ENCODE measurements around the gene PSME2. TPM values are rescaled to one million over a fixed set of nuclear protein-coding genes. Genes with fewer than 3 reads are reported as not detected.
A peak's percentile ranks its signal among the peaks of the same experiment; 100 is the strongest.

Gene PSME2
- total RNA-seq, 2 donors from 2014 or later: 369 to 376 TPM

- Mint-ChIP-seq H3K27me3 (ENCODE audit: low read depth) (no peaks in the 10 kb centered on the region), H3K27ac (peak overlapping the region; percentile 7), H3K9me3 (no peaks in the 10 kb centered on the region), H3K36me3 (ENCODE audit: insufficient read depth in 2 of 2) (peaks cover 14% of the 10 kb centered on the region in 2 donors), H3K4me3 (no peak overlapping the region), H3K4me1 (ENCODE audit: low read depth) (peaks cover 20% of the 10 kb centered on the region)
- DNase-seq: no peak
- no peak for ATAC-seq (replicated peaks in 1 of 2)
These were observed 10.4 kb upstream of the PSME2 start for GRCh38 chr14:24156840-24157239.

GRCh38 chr14:24155100-24155499 is 8.7 kb upstream of the PSME2 start:
- H3K27ac Mint-ChIP-seq: no peak overlapping the region
- H3K4me1 Mint-ChIP-seq (ENCODE audit: low read depth): peaks cover 9% of the 10 kb centered on the region
- H3K36me3 Mint-ChIP-seq (ENCODE audit: insufficient read depth in 2 of 2): peaks cover 17 to 19% of the 10 kb centered on the region in 2 donors
- H3K9me3 Mint-ChIP-seq: no peaks in the 10 kb centered on the region
- H3K4me3 Mint-ChIP-seq: no peak overlapping the region
- DNase-seq: no peak
- no peaks in the 10 kb centered on the region for H3K27me3 Mint-ChIP-seq (ENCODE audit: low read depth)
- ATAC-seq (replicated peaks in 1 of 2): no peak

GRCh38 chr14:24151404-24152080 is 5.1 kb upstream of the PSME2 start:
- no peaks in the 10 kb centered on the region for H3K9me3 Mint-ChIP-seq
- DNase-seq (no peak), ATAC-seq (replicated peaks in 1 of 2) (no peak)
- peaks cover 20 to 27% of the 10 kb centered on the region in 2 donors for H3K36me3 Mint-ChIP-seq (ENCODE audit: insufficient read depth in 2 of 2)
- H3K27me3 Mint-ChIP-seq (ENCODE audit: low read depth): no peaks in the 10 kb centered on the region
- peaks cover 23% of the 10 kb centered on the region for H3K4me1 Mint-ChIP-seq (ENCODE audit: low read depth)
- H3K4me3 Mint-ChIP-seq: no peak overlapping the region
- H3K27ac Mint-ChIP-seq: peak overlapping the region; percentile 79

GRCh38 chr14:24150993-24151392 is 4.6 kb upstream of the PSME2 start:
- ATAC-seq (replicated peaks in 1 of 2): no peak
- DNase-seq: no peak
- Mint-ChIP-seq H3K27ac (peak overlapping the region; percentile 40), H3K27me3 (ENCODE audit: low read depth) (no peaks in the 10 kb centered on the region), H3K9me3 (no peaks in the 10 kb centered on the region), H3K4me3 (no peak overlapping the region), H3K4me1 (ENCODE audit: low read depth) (peaks cover 23% of the 10 kb centered on the region), H3K36me3 (ENCODE audit: insufficient read depth in 2 of 2) (peaks cover 20 to 29% of the 10 kb centered on the region in 2 donors)

- H3K9me3 Mint-ChIP-seq: no peaks in the 10 kb centered on the region
- no peak overlapping the region for H3K4me3 Mint-ChIP-seq
- H3K27ac Mint-ChIP-seq: peak overlapping the region; percentile 40
- no peaks in the 10 kb centered on the region for H3K27me3 Mint-ChIP-seq (ENCODE audit: low read depth)
- H3K4me1 Mint-ChIP-seq (ENCODE audit: low read depth): peaks cover 26% of the 10 kb centered on the region
- peaks cover 20 to 27% of the 10 kb centered on the region in 2 donors for H3K36me3 Mint-ChIP-seq (ENCODE audit: insufficient read depth in 2 of 2)
- ATAC-seq (replicated peaks in 1 of 2) (no peak), DNase-seq (no peak)
These were observed 4.2 kb upstream of the PSME2 start for GRCh38 chr14:24150567-24150966.

GRCh38 chr14:24150061-24150460 is 3.7 kb upstream of the PSME2 start:
- H3K9me3 Mint-ChIP-seq: no peaks in the 10 kb centered on the region
- no peak overlapping the region for H3K27ac Mint-ChIP-seq
- no peaks in the 10 kb centered on the region for H3K27me3 Mint-ChIP-seq (ENCODE audit: low read depth)
- DNase-seq (no peak), ATAC-seq (replicated peaks in 1 of 2) (no peak)
- H3K4me3 Mint-ChIP-seq: no peak overlapping the region
- peaks cover 29% of the 10 kb centered on the region for H3K4me1 Mint-ChIP-seq (ENCODE audit: low read depth)
- H3K36me3 Mint-ChIP-seq (ENCODE audit: insufficient read depth in 2 of 2): peaks cover 20 to 23% of the 10 kb centered on the region in 2 donors

- Mint-ChIP-seq H3K36me3 (ENCODE audit: insufficient read depth in 2 of 2) (peaks cover 17 to 26% of the 10 kb centered on the region in 2 donors), H3K27ac (peak overlapping the region; percentile 84), H3K9me3 (no peaks in the 10 kb centered on the region), H3K4me3 (peak overlapping the region; percentile 75 to 99), H3K4me1 (ENCODE audit: low read depth) (peaks cover 35% of the 10 kb centered on the region), H3K27me3 (ENCODE audit: low read depth) (no peaks in the 10 kb centered on the region)
- ATAC-seq (replicated peaks in 1 of 2) (no peak), DNase-seq (no peak)
These were observed 3.0 kb upstream of the PSME2 start for GRCh38 chr14:24149302-24149969.

GRCh38 chr14:24147761-24148428 is 1.5 kb upstream of the PSME2 start:
- H3K36me3 Mint-ChIP-seq (ENCODE audit: insufficient read depth in 2 of 2): peaks cover 23 to 34% of the 10 kb centered on the region in 2 donors
- ATAC-seq (replicated peaks in 1 of 2) (no peak), DNase-seq (no peak)
- H3K9me3 Mint-ChIP-seq: no peaks in the 10 kb centered on the region
- H3K4me1 Mint-ChIP-seq (ENCODE audit: low read depth): peaks cover 51% of the 10 kb centered on the region
- H3K27me3 Mint-ChIP-seq (ENCODE audit: low read depth): no peaks in the 10 kb centered on the region
- H3K4me3 Mint-ChIP-seq: peak overlapping the region; percentile 93 to 99
- H3K27ac Mint-ChIP-seq: peak overlapping the region; percentile 62

GRCh38 chr14:24146978-24147760 is 759 bp upstream of the PSME2 start, which contains the start of gene RNF31:
Gene RNF31, plus strand, starts transcription at chr14:24147498. Its CDS starts 201 bp downstream, at chr14:24147699.
- peaks cover 26 to 35% of the 10 kb centered on the region in 2 donors for H3K36me3 Mint-ChIP-seq (ENCODE audit: insufficient read depth in 2 of 2)
- H3K27ac Mint-ChIP-seq: peak within 1 kb of the TSS; percentile 88
- H3K9me3 Mint-ChIP-seq: no peaks in the 10 kb centered on the region
- H3K27me3 Mint-ChIP-seq (ENCODE audit: low read depth): no peaks in the 10 kb centered on the region
- ATAC-seq (replicated peaks in 1 of 2) (peak; percentile 87 to 88), DNase-seq (peak; percentile 98 to 99)
- peak within 1 kb of the TSS; percentile 93 to 99 for H3K4me3 Mint-ChIP-seq
- peaks cover 58% of the 10 kb centered on the region for H3K4me1 Mint-ChIP-seq (ENCODE audit: low read depth)

- Mint-ChIP-seq H3K4me3 (peak overlapping the region; percentile 93 to 99), H3K27ac (peak overlapping the region; percentile 88), H3K36me3 (ENCODE audit: insufficient read depth in 2 of 2) (peaks cover 26 to 35% of the 10 kb centered on the region in 2 donors), H3K9me3 (no peaks in the 10 kb centered on the region), H3K27me3 (ENCODE audit: low read depth) (no peaks in the 10 kb centered on the region), H3K4me1 (ENCODE audit: low read depth) (peaks cover 63% of the 10 kb centered on the region)
- DNase-seq: peak in 1 of 2 donors; percentile 36
- ATAC-seq (replicated peaks in 1 of 2): no peak
These were observed 539 bp downstream of the PSME2 start for GRCh38 chr14:24145690-24146452.

- H3K27me3 Mint-ChIP-seq (ENCODE audit: low read depth): no peaks in the 10 kb centered on the region
- ATAC-seq (replicated peaks in 1 of 2) (no peak), DNase-seq (no peak)
- peak overlapping the region; percentile 88 for H3K27ac Mint-ChIP-seq
- peaks cover 59% of the 10 kb centered on the region for H3K4me1 Mint-ChIP-seq (ENCODE audit: low read depth)
- peaks cover 20 to 33% of the 10 kb centered on the region in 2 donors for H3K36me3 Mint-ChIP-seq (ENCODE audit: insufficient read depth in 2 of 2)
- peak overlapping the region; percentile 93 to 99 for H3K4me3 Mint-ChIP-seq
- no peaks in the 10 kb centered on the region for H3K9me3 Mint-ChIP-seq
These were observed 1.2 kb downstream of the PSME2 start for GRCh38 chr14:24145219-24145618.

GRCh38 chr14:24144451-24144850 is 2.0 kb downstream of the PSME2 start:
- ATAC-seq (replicated peaks in 1 of 2) (no peak), DNase-seq (no peak)
- Mint-ChIP-seq H3K27me3 (ENCODE audit: low read depth) (no peaks in the 10 kb centered on the region), H3K4me1 (ENCODE audit: low read depth) (peaks cover 63% of the 10 kb centered on the region), H3K27ac (peak overlapping the region; percentile 84), H3K9me3 (no peaks in the 10 kb centered on the region), H3K36me3 (ENCODE audit: insufficient read depth in 2 of 2) (peaks cover 18 to 34% of the 10 kb centered on the region in 2 donors), H3K4me3 (peak overlapping the region; percentile 22 to 93)

All from activated T-cell treated with anti-CD3 and anti-CD28 coated beads, Interleukin-2, amount 50 U/mL, for 72 hours (primary cell).